GM12872 (cell line): ENCODE measurements around the gene ARHGAP33.

ENCODE experiments used
- CTCF ChIP-seq: IDR thresholded peaks from 3 replicates; pipeline ENCODE4 v1.5.1; 2011; ENCODE audit warnings: low read depth, mild to moderate bottlenecking, low read length, moderate library complexity; ENCODE audit not compliant: insufficient read depth

Gene ARHGAP33

GRCh38 chr19:35786299-35787160 is 11.2 kb downstream of the ARHGAP33 start:
- no peak for TF ChIP-seq CTCF

GRCh38 chr19:35787227-35787799 is 11.9 kb downstream of the ARHGAP33 start:
- no peak for TF ChIP-seq CTCF

GRCh38 chr19:35788205-35788960 is 13.0 kb downstream of the ARHGAP33 start:
- no peak for TF ChIP-seq CTCF

- no peak for TF ChIP-seq CTCF
Measured at GRCh38 chr19:35789195-35789977, 14.0 kb downstream of the ARHGAP33 start.

- TF ChIP-seq CTCF = no peak
Measured at GRCh38 chr19:35789978-35790944, 14.9 kb downstream of the ARHGAP33 start.

GRCh38 chr19:35790981-35791813 is 15.8 kb downstream of the ARHGAP33 start:
- peak; percentile 45 for TF ChIP-seq CTCF
